ENCODE measurements around the gene FIS1.

- TF ChIP-seq CTCF (IDR thresholded peaks at IDR 0.05) (no peak), POLR2A (IDR thresholded peaks at IDR 0.05) (no peak)
Measured at GRCh38 chr7:101258243-101258731, 13.4 kb upstream of the FIS1 start.
